ENCODE data around the gene WWOX.

DNA sequence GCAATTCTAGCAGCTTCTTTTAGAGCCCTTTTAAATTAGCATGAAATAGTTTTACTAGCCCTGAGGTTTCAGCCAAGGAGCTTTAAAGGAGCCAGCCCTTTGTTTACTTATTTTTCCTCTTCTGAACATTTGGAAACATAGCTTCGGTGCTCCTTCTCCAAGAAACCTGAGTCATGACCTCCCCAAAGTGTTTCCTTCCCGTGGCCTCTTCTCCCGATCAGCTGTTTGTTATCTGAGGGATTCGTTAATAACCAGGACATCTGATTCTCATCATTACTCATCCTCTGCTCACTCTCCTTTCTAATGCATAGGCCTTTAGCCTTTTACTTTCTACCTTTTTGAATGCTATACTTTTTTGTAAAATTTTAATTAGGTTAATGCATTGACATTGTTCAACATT, 204.5 kb downstream of the WWOX start:
- TF ChIP-seq, protein P1, sequence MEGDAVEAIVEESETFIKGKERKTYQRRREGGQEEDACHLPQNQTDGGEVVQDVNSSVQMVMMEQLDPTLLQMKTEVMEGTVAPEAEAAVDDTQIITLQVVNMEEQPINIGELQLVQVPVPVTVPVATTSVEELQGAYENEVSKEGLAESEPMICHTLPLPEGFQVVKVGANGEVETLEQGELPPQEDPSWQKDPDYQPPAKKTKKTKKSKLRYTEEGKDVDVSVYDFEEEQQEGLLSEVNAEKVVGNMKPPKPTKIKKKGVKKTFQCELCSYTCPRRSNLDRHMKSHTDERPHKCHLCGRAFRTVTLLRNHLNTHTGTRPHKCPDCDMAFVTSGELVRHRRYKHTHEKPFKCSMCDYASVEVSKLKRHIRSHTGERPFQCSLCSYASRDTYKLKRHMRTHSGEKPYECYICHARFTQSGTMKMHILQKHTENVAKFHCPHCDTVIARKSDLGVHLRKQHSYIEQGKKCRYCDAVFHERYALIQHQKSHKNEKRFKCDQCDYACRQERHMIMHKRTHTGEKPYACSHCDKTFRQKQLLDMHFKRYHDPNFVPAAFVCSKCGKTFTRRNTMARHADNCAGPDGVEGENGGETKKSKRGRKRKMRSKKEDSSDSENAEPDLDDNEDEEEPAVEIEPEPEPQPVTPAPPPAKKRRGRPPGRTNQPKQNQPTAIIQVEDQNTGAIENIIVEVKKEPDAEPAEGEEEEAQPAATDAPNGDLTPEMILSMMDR (IDR thresholded peaks at IDR 0.05) = no peak
- TF ChIP-seq POLR2A (IDR thresholded peaks at IDR 0.05) = no peak
